ENCODE results near the gene F2R.
"Not testable (repeated sequence)": the region's sequence is repeated elsewhere in the genome, so short reads cannot be mapped to it uniquely, and the experiment has no call there.

Gene F2R

GRCh38 chr5:76715736-76716455, at the start of gene F2R:
Gene F2R, plus strand, starts transcription at chr5:76716126. Its CDS starts 182 bp downstream, at chr5:76716308.
- no peak for DNase-seq (ENCODE audit: low read depth in 2 of 2, low spot score in 1 of 2)

GRCh38 chr5:76667495-76667894, 48.4 kb upstream of the F2R start:
- no peak for DNase-seq (ENCODE audit: low read depth in 2 of 2, low spot score in 1 of 2)

GRCh38 chr5:76669245-76669644, 46.7 kb upstream of the F2R start:
- no peak for DNase-seq (ENCODE audit: low read depth in 2 of 2, low spot score in 1 of 2)

GRCh38 chr5:76670508-76670907, 45.4 kb upstream of the F2R start:
- no peak for DNase-seq (ENCODE audit: low read depth in 2 of 2, low spot score in 1 of 2)

GRCh38 chr5:76672242-76672641, 43.7 kb upstream of the F2R start:
- no peak for DNase-seq (ENCODE audit: low read depth in 2 of 2, low spot score in 1 of 2)

- no peak for DNase-seq (ENCODE audit: low read depth in 2 of 2, low spot score in 1 of 2)
Observed at GRCh38 chr5:76673125-76673524, 42.8 kb upstream of the F2R start.

GRCh38 chr5:76674330-76675066, 41.4 kb upstream of the F2R start:
- DNase-seq (ENCODE audit: low read depth in 2 of 2, low spot score in 1 of 2), result no peak

- DNase-seq (ENCODE audit: low read depth in 2 of 2, low spot score in 1 of 2), result no peak
Observed at GRCh38 chr5:76675364-76675763, 40.6 kb upstream of the F2R start.

- DNase-seq (ENCODE audit: low read depth in 2 of 2, low spot score in 1 of 2), result no peak
Observed at GRCh38 chr5:76677849-76678472, 38.0 kb upstream of the F2R start.

- no peak for DNase-seq (ENCODE audit: low read depth in 2 of 2, low spot score in 1 of 2)
Observed at GRCh38 chr5:76679231-76679630, 36.7 kb upstream of the F2R start.

GRCh38 chr5:76680826-76681225, 35.1 kb upstream of the F2R start:
- not testable (repeated sequence) for DNase-seq (ENCODE audit: low read depth in 2 of 2, low spot score in 1 of 2)

GRCh38 chr5:76681287-76681686, 34.6 kb upstream of the F2R start:
- no peak for DNase-seq (ENCODE audit: low read depth in 2 of 2, low spot score in 1 of 2)

- no peak for DNase-seq (ENCODE audit: low read depth in 2 of 2, low spot score in 1 of 2)
Observed at GRCh38 chr5:76682387-76682786, 33.5 kb upstream of the F2R start.

- DNase-seq (ENCODE audit: low read depth in 2 of 2, low spot score in 1 of 2), result no peak
Observed at GRCh38 chr5:76683816-76684731, 31.9 kb upstream of the F2R start.

GRCh38 chr5:76684756-76685519, 31.0 kb upstream of the F2R start:
- DNase-seq (ENCODE audit: low read depth in 2 of 2, low spot score in 1 of 2), result no peak

GRCh38 chr5:76685704-76686103, 30.2 kb upstream of the F2R start:
- no peak for DNase-seq (ENCODE audit: low read depth in 2 of 2, low spot score in 1 of 2)

GRCh38 chr5:76688212-76688611, 27.7 kb upstream of the F2R start:
- DNase-seq (ENCODE audit: low read depth in 2 of 2, low spot score in 1 of 2), result no peak

- DNase-seq (ENCODE audit: low read depth in 2 of 2, low spot score in 1 of 2), result no peak
Observed at GRCh38 chr5:76688836-76689235, 27.1 kb upstream of the F2R start.

- DNase-seq (ENCODE audit: low read depth in 2 of 2, low spot score in 1 of 2), result no peak
Observed at GRCh38 chr5:76689321-76690036, 26.4 kb upstream of the F2R start.
